GM23338 (cell line): ENCODE measurements around the gene PTH1R. TPM values are rescaled to one million over a fixed set of nuclear protein-coding genes. Genes with fewer than 3 reads are reported as not detected.

Experiments used
- ATAC-seq: fragments of 200-7000 bp; cut with Tn5 transposase; 3 replicates; pipeline ENCODE4 v1.9.1; 2020
- DNase-seq: peaks from one replicate; pipeline ENCODE4 v3.0.0-alpha.2; 2015; ENCODE audit warnings: low spot score
- H2AFZ ChIP-seq: fragments of 200-600 bp; sonication (generic); 2 replicates; pipeline ENCODE4 v1.8.0; 2016; ENCODE audit warnings: antibody characterized with exemption, mild to moderate bottlenecking, moderate library complexity
- H3F3A ChIP-seq: fragments of 200-600 bp; sonication (generic); replicated peaks from 2 replicates; pipeline ENCODE4 v1.8.0; 2017; ENCODE audit warnings: antibody characterized with exemption, mixed run types, low read depth
- H3K27ac ChIP-seq: fragments of 200-600 bp; sonication (generic); 2 replicates; pipeline ENCODE4 v1.6.1; 2016; ENCODE audit warnings: low read depth
- H3K27me3 ChIP-seq: fragments of 200-600 bp; sonication (generic); 2 replicates; pipeline ENCODE4 v1.8.0; 2016; ENCODE audit warnings: mild to moderate bottlenecking, mixed run types, moderate library complexity; ENCODE audit not compliant: insufficient read depth
- H3K36me3 ChIP-seq: fragments of 200-600 bp; sonication (generic); 2 replicates; pipeline ENCODE4 v1.8.0; 2016; ENCODE audit warnings: mild to moderate bottlenecking; ENCODE audit not compliant: insufficient read depth
- H3K4me1 ChIP-seq: fragments of 200-600 bp; sonication (generic); 2 replicates; pipeline ENCODE4 v1.8.0; 2016; ENCODE audit warnings: mild to moderate bottlenecking, moderate library complexity; ENCODE audit not compliant: insufficient read depth
- H3K4me2 ChIP-seq: fragments of 200-600 bp; sonication (generic); 2 replicates; pipeline ENCODE4 v1.7.1; 2017; ENCODE audit warnings: mixed run types
- H3K4me3 ChIP-seq: fragments of 200-600 bp; sonication (generic); 2 replicates; pipeline ENCODE4 v1.6.1; 2016; ENCODE audit warnings: mixed run types
- H3K79me2 ChIP-seq: fragments of 200-600 bp; sonication (generic); replicated peaks from 2 replicates; pipeline ENCODE4 v1.8.0; 2017; ENCODE audit warnings: mild to moderate bottlenecking; ENCODE audit not compliant: insufficient read depth
- H3K9me2 ChIP-seq: fragments of 200-600 bp; sonication (generic); 2 replicates; pipeline ENCODE4 v1.8.0; 2017; ENCODE audit not compliant: insufficient read depth
- H4K20me1 ChIP-seq: fragments of 200-600 bp; sonication (generic); replicated peaks from 2 replicates; pipeline ENCODE4 v1.8.0; 2017; ENCODE audit warnings: mild to moderate bottlenecking; ENCODE audit not compliant: insufficient read depth
- H3K27ac Mint-ChIP-seq: 2 replicates; pipeline ENCODE4 v1.8.0; 2020; ENCODE audit warnings: inconsistent platforms, mild to moderate bottlenecking, moderate library complexity, mixed read lengths
- H3K27me3 Mint-ChIP-seq: 3 replicates; pipeline ENCODE4 v1.8.0; 2022; ENCODE audit warnings: low read depth, mild to moderate bottlenecking, moderate library complexity, mixed read lengths, inconsistent platforms; ENCODE audit not compliant: insufficient read depth, poor library complexity
- H3K36me3 Mint-ChIP-seq: 3 replicates; pipeline ENCODE4 v1.8.0; 2021; ENCODE audit warnings: low read depth, mild to moderate bottlenecking, inconsistent platforms, moderate library complexity, mixed read lengths
- H3K4me1 Mint-ChIP-seq: 3 replicates; pipeline ENCODE4 v1.8.0; 2020; ENCODE audit warnings: mild to moderate bottlenecking, inconsistent platforms, mixed read lengths
- H3K4me3 Mint-ChIP-seq: 3 replicates; pipeline ENCODE4 v1.8.0; 2021; ENCODE audit warnings: moderate library complexity, mild to moderate bottlenecking, inconsistent platforms, mixed read lengths
- H3K9me3 Mint-ChIP-seq: 3 replicates; pipeline ENCODE4 v1.8.0; 2020; ENCODE audit warnings: moderate library complexity, mild to moderate bottlenecking, inconsistent platforms, mixed read lengths
- CREB1 ChIP-seq: fragments of 250-450 bp; sonication (Bioruptor Pico); IDR thresholded peaks from 2 replicates; pipeline ENCODE4 v1.5.0; 2020; ENCODE audit warnings: low read depth, mild to moderate bottlenecking, moderate library complexity
- CTCF ChIP-seq, 2 experiments: fragments of 200-600 bp in 1 of 2; sonication (generic) in 1 of 2; conservative IDR thresholded peaks; 2 replicates each; pipeline versions ENCODE4 v1.5.1 to v1.6.1; 2016 to 2017; ENCODE audit warnings: antibody characterized with exemption in 2 of 2, low read depth in 2 of 2, mild to moderate bottlenecking in 2 of 2, moderate library complexity in 1 of 2
- ETS1 ChIP-seq: IDR thresholded peaks from 2 replicates; pipeline ENCODE4 v1.6.1; 2016; ENCODE audit warnings: antibody characterized with exemption
- EZH2 ChIP-seq: fragments of 200-600 bp; sonication (generic); IDR thresholded peaks from one replicate; pipeline ENCODE4 v1.8.0; 2017; ENCODE audit warnings: antibody characterized with exemption, mild to moderate bottlenecking, low read depth; ENCODE audit not compliant: unreplicated experiment
- EZH2phosphoT487 ChIP-seq: fragments of 200-600 bp; sonication (generic); IDR thresholded peaks from one replicate; pipeline ENCODE4 v1.8.1; 2018; ENCODE audit warnings: antibody characterized with exemption; ENCODE audit not compliant: unreplicated experiment
- JUNB ChIP-seq: IDR thresholded peaks from one replicate; pipeline ENCODE4 v1.6.1; 2016; ENCODE audit warnings: antibody characterized with exemption; ENCODE audit not compliant: unreplicated experiment
- NANOG ChIP-seq: IDR thresholded peaks from 2 replicates; pipeline ENCODE4 v1.6.1; 2016; ENCODE audit warnings: antibody characterized with exemption, borderline replicate concordance
- POLR2AphosphoS5 ChIP-seq: IDR thresholded peaks from 2 replicates; pipeline ENCODE4 v1.6.1; 2016; ENCODE audit warnings: antibody characterized with exemption, low read depth
- REST ChIP-seq: IDR thresholded peaks from one replicate; pipeline ENCODE4 v1.6.1; 2018; ENCODE audit warnings: antibody characterized with exemption; ENCODE audit not compliant: unreplicated experiment
- STAT1 ChIP-seq: IDR thresholded peaks from one replicate; pipeline ENCODE4 v1.6.1; 2016; ENCODE audit warnings: antibody characterized with exemption; ENCODE audit not compliant: unreplicated experiment
- ZNF114 ChIP-seq: fragments of 250-450 bp; sonication (Bioruptor Pico); IDR thresholded peaks from 2 replicates; pipeline ENCODE4 v1.5.0; 2020; ENCODE audit warnings: mild to moderate bottlenecking, moderate library complexity
- ZNF331 ChIP-seq: fragments of 250-450 bp; sonication (Bioruptor Pico); IDR thresholded peaks from 2 replicates; pipeline ENCODE4 v1.5.0; 2020; ENCODE audit warnings: low read depth, mild to moderate bottlenecking, moderate library complexity
- ZNF462 ChIP-seq: fragments of 250-450 bp; sonication (Bioruptor Pico); IDR thresholded peaks from 2 replicates; pipeline ENCODE4 v1.5.0; 2020; ENCODE audit warnings: mild to moderate bottlenecking, moderate library complexity
- polyA plus RNA-seq: library from polyadenylated mRNA; unstranded; fragments of >200 nt; fragmentation: Nextera tagmentation; extraction: Ambion mirVana; gene quantifications from 2 replicates; pipeline ENCODE4 v1.2.1, GENCODE V29; 2016
- total RNA-seq: library from RNA; depleted of rRNA; stranded (reverse); fragments of >200 nt; shearing (Covaris generic); gene quantifications from 2 replicates; pipeline ENCODE4 v1.2.3, GENCODE V29; 2014

PTH1R gene
- total and polyA plus RNA-seq, 2 experiments from 2014 or later = 1.3 to 1.9 TPM

- Histone ChIP-seq H3K79me2 (no peaks in the 10 kb centered on the region), H3K4me2 (no peak overlapping the region), H3K36me3 (peaks cover 24% of the 10 kb centered on the region), H2AFZ (no peak overlapping the region), H3F3A (0 out of 2 replicates have a peak, but pooled peaks cover 6% of the 10 kb centered on the region), H3K4me3 (no peak overlapping the region), H3K4me1 (no peaks in the 10 kb centered on the region), H3K9me2 (no peaks in the 10 kb centered on the region; the same call in 1 of the 2 replicates), H4K20me1 (no peaks in the 10 kb centered on the region; the same call in 1 of the 2 replicates), H3K27me3 (no peaks in the 10 kb centered on the region), H3K27ac (no peak overlapping the region)
- Mint-ChIP-seq H3K27me3 (peaks cover 2% of the 10 kb centered on the region), H3K9me3 (peaks cover 15% of the 10 kb centered on the region; the same call in 2 of the 3 replicates), H3K27ac (no peak overlapping the region), H3K4me1 (no peaks in the 10 kb centered on the region), H3K36me3 (peaks cover 39% of the 10 kb centered on the region), H3K4me3 (no peak overlapping the region)
- DNase-seq = no peak
- ATAC-seq = no peak
- TF ChIP-seq NANOG (no peak), ZNF331 (no peak), CTCF (conservative IDR thresholded peaks at IDR 0.05; ENCODE audit: low read depth in 2 of 2) (no peak), EZH2 (no peak), ETS1 (no peak), ZNF114 (CRISPR knock-in tag) (no peak), JUNB (no peak), CREB1 (CRISPR knock-in tag) (no peak), STAT1 (no peak), POLR2AphosphoS5 (no peak), REST (no peak), ZNF462 (no peak), EZH2phosphoT487 (no peak)
These were observed 37.8 kb downstream of the PTH1R start for GRCh38 chr3:46915297-46915822.
